CD14-positive monocyte (primary cell): Measurements from ENCODE around the gene NRG4. TPM values are rescaled to one million over a fixed set of nuclear protein-coding genes. Genes with fewer than 3 reads are reported as not detected.

ENCODE experiments used
- DNase-seq, 3 donors: peaks; one replicate each; pipeline ENCODE4 v3.0.0-alpha.2; 2011 to 2022
- H2AFZ ChIP-seq: 2 replicates; pipeline ENCODE4 v1.6.0; 2012; ENCODE audit warnings: mild to moderate bottlenecking, low read depth, low read length, inconsistent platforms; ENCODE audit not compliant: insufficient read depth, poor library complexity, severe bottlenecking
- H3K27ac ChIP-seq, 2 donors: 1 replicate in 1 of 2; 2 replicates in 1 of 2; pipeline ENCODE4 v1.5.1; 2012 to 2013; ENCODE audit warnings: low read length in 2 of 2, control low read depth in 1 of 2, inconsistent platforms in 1 of 2, low read depth in 1 of 2, mild to moderate bottlenecking in 1 of 2
- H3K27me3 ChIP-seq, 2 donors: one replicate each; pipeline versions ENCODE4 v1.6.0 to v1.6.1; 2011 to 2013; ENCODE audit warnings: low read length in 2 of 2; ENCODE audit not compliant: control insufficient read depth in 2 of 2, insufficient read depth in 2 of 2
- H3K36me3 ChIP-seq, 2 donors: replicated peaks in 1 of 2; 1 replicate in 1 of 2; 2 replicates in 1 of 2; pipeline versions ENCODE4 v1.5.1 to v1.6.1; 2012 to 2013; ENCODE audit warnings: low read length in 2 of 2, control low read depth in 1 of 2, inconsistent platforms in 1 of 2, mild to moderate bottlenecking in 1 of 2; ENCODE audit not compliant: insufficient read depth in 2 of 2, control insufficient read depth in 1 of 2
- H3K4me1 ChIP-seq, 2 donors: 1 replicate in 1 of 2; 2 replicates in 1 of 2; pipeline versions ENCODE4 v1.5.1 to v1.6.1; 2012 to 2013; ENCODE audit warnings: low read length in 2 of 2, control low read depth in 1 of 2, inconsistent platforms in 1 of 2, mild to moderate bottlenecking in 1 of 2, moderate library complexity in 1 of 2; ENCODE audit not compliant: insufficient read depth in 2 of 2, control insufficient read depth in 1 of 2
- H3K4me2 ChIP-seq: replicated peaks from 2 replicates; pipeline ENCODE3; 2012; ENCODE audit warnings: low read length, moderate library complexity, mild to moderate bottlenecking; ENCODE audit not compliant: poor library complexity, severe bottlenecking; ENCODE audit errors: extremely low read depth
- H3K4me3 ChIP-seq, 3 experiments: fragments of 200-600 bp in 1 of 3; sonication (generic) in 1 of 3; replicated peaks in 1 of 3; 1 replicate in 2 of 3; 2 replicates in 1 of 3; pipeline ENCODE4 v1.5.1; 2011 to 2013; ENCODE audit warnings: low read length in 3 of 3, mild to moderate bottlenecking in 3 of 3, control low read depth in 2 of 3, low read depth in 2 of 3, inconsistent platforms in 1 of 3, moderate library complexity in 1 of 3
- H3K79me2 ChIP-seq: 2 replicates; pipeline ENCODE4 v1.6.0; 2012; ENCODE audit warnings: mild to moderate bottlenecking, control low read depth, inconsistent platforms, low read length, moderate library complexity; ENCODE audit not compliant: insufficient read depth
- H3K9ac ChIP-seq: 2 replicates; pipeline ENCODE4 v1.6.0; 2017; ENCODE audit warnings: low read length, mild to moderate bottlenecking; ENCODE audit not compliant: insufficient read depth, poor library complexity, severe bottlenecking
- H3K9me3 ChIP-seq, 2 donors: replicated peaks in 1 of 2; 1 replicate in 1 of 2; 2 replicates in 1 of 2; pipeline versions ENCODE4 v1.5.1 to v1.6.1; 2012 to 2013; ENCODE audit warnings: low read length in 2 of 2, control low read depth in 1 of 2; ENCODE audit not compliant: control insufficient read depth in 1 of 2, insufficient read depth in 1 of 2
- H4K20me1 ChIP-seq: 2 replicates; pipeline ENCODE4 v1.6.0; 2012; ENCODE audit warnings: mild to moderate bottlenecking, low read length, control low read depth, moderate library complexity; ENCODE audit not compliant: insufficient read depth
- H3K27ac Mint-ChIP-seq, 7 donors: one replicate each; pipeline ENCODE4 v1.8.0; 2020; ENCODE audit warnings: mild to moderate bottlenecking in 7 of 7, mixed read lengths in 7 of 7, moderate library complexity in 6 of 7, inconsistent platforms in 2 of 7
- H3K27me3 Mint-ChIP-seq, 3 donors: one replicate each; pipeline ENCODE4 v1.8.0; 2021 to 2022; ENCODE audit warnings: low read depth in 3 of 3, mild to moderate bottlenecking in 3 of 3, mixed read lengths in 3 of 3, moderate library complexity in 3 of 3, inconsistent platforms in 1 of 3
- H3K36me3 Mint-ChIP-seq, 2 donors: one replicate each; pipeline ENCODE4 v1.8.0; 2020; ENCODE audit warnings: mixed read lengths in 2 of 2, inconsistent platforms in 1 of 2, mild to moderate bottlenecking in 1 of 2
- H3K4me1 Mint-ChIP-seq: one replicate; pipeline ENCODE4 v1.8.0; 2020; ENCODE audit warnings: mild to moderate bottlenecking, mixed read lengths
- H3K4me3 Mint-ChIP-seq, 2 donors: one replicate each; pipeline ENCODE4 v1.8.0; 2020; ENCODE audit warnings: mild to moderate bottlenecking in 2 of 2, mixed read lengths in 2 of 2, moderate library complexity in 1 of 2
- H3K9me3 Mint-ChIP-seq, 7 donors: one replicate each; pipeline ENCODE4 v1.8.0; 2020 to 2022; ENCODE audit warnings: mixed read lengths in 7 of 7, mild to moderate bottlenecking in 6 of 7, moderate library complexity in 6 of 7, inconsistent platforms in 2 of 7
- CTCF ChIP-seq: fragments of 200-600 bp; IDR thresholded peaks from one replicate; pipeline ENCODE4 v1.8.0; 2022; ENCODE audit warnings: antibody characterized with exemption, mild to moderate bottlenecking
- WGBS: methylation state at CpG from one replicate; pipeline ENCODE4 v1.1.5; 2013; ENCODE audit warnings: missing lambda C conversion rate; ENCODE audit not compliant: insufficient coverage; 5-methylcytosine and 5-hydroxymethylcytosine counted together
- intact Hi-C, 2 donors: fragments of 100-400 bp; cut with micrococcal nuclease; formaldehyde crosslinking; loops; one replicate each; pipeline versions ENCODE4 v1.15.0 to v1.15.1; 2023
- polyA plus RNA-seq, 3 donors: library from polyadenylated mRNA; depleted of rRNA in 1 of 3; unstranded in 2 of 3; stranded (reverse) in 1 of 3; fragments of 300-500 nt in 2 of 3; fragments of >200 nt in 1 of 3; fragmentation: Illumina TruSeq in 2 of 3; gene quantifications; 1 replicate in 2 of 3; 2 replicates in 1 of 3; pipeline ENCODE4 v1.2.3, GENCODE V29; 2012 to 2021

NRG4 gene
- polyA plus RNA-seq, 3 donors: 0.13 to 0.44 (median 0.20) TPM

GRCh38 chr15:76010613-76011012, 1.6 kb downstream of the NRG4 start:
- intact Hi-C loops: no loop called here
- no peak for TF ChIP-seq CTCF
- Mint-ChIP-seq H3K4me1 (peaks cover 46% of the 10 kb centered on the region), H3K4me3 (peak overlapping the region in 1 of 2 donors; percentile 9), H3K27me3 (no peaks in the 10 kb centered on the region), H3K27ac (peak overlapping the region in 1 of 7 donors; percentile 30), H3K9me3 (peaks cover 0 to 6% (median 2%) of the 10 kb centered on the region in 7 donors), H3K36me3 (no peaks in the 10 kb centered on the region)
- Histone ChIP-seq H3K4me3 (no peak overlapping the region), H3K4me2 (peak overlapping the region; percentile 28), H3K79me2 (no peaks in the 10 kb centered on the region), H3K27ac (no peak overlapping the region), H3K36me3 (no peaks in the 10 kb centered on the region), H3K4me1 (peaks cover 28 to 62% of the 10 kb centered on the region in 2 donors), H2AFZ (no peak overlapping the region), H3K9ac (no peak overlapping the region), H3K27me3 (no peaks in the 10 kb centered on the region), H3K9me3 (no peaks in the 10 kb centered on the region), H4K20me1 (no peaks in the 10 kb centered on the region)
- no CpG with 5 or more reads among the region's 2 CpGs for WGBS
- no peak for DNase-seq

GRCh38 chr15:76006136-76006778, 6.0 kb downstream of the NRG4 start:
- peak overlapping the region; percentile 53 for H2AFZ ChIP-seq
- no peaks in the 10 kb centered on the region for H4K20me1 ChIP-seq
- peaks cover 38% of the 10 kb centered on the region for H3K4me1 Mint-ChIP-seq
- H3K27me3 ChIP-seq: no peaks in the 10 kb centered on the region
- no peaks in the 10 kb centered on the region for H3K9me3 ChIP-seq
- peaks cover 0 to 1% (median 0%) of the 10 kb centered on the region in 3 donors for H3K27me3 Mint-ChIP-seq
- peak; percentile 63 to 90 (median 80) for DNase-seq
- peaks cover 0 to 3% (median 0%) of the 10 kb centered on the region in 7 donors for H3K9me3 Mint-ChIP-seq
- no peaks in the 10 kb centered on the region for H3K79me2 ChIP-seq
- H3K36me3 Mint-ChIP-seq: no peaks in the 10 kb centered on the region
- no peak overlapping the region for H3K9ac ChIP-seq
- H3K27ac Mint-ChIP-seq: peak overlapping the region; percentile 72 to 91 (median 87)
- intact Hi-C loops: no loop called here
- peak overlapping the region in 2 of 3 experiments; percentile 12 to 50 for H3K4me3 ChIP-seq
- peak overlapping the region; percentile 6 to 79 for H3K4me3 Mint-ChIP-seq
- peaks cover 27 to 54% of the 10 kb centered on the region in 2 donors for H3K4me1 ChIP-seq
- peak overlapping the region; percentile 46 for H3K4me2 ChIP-seq
- 0% methylated on average over 1 of the region's 2 CpGs for WGBS
- H3K36me3 ChIP-seq: no peaks in the 10 kb centered on the region
- TF ChIP-seq CTCF: no peak
- H3K27ac ChIP-seq: peak overlapping the region in 1 of 2 donors; percentile 76
